IMR-90 (cell line): ENCODE results near the gene PRKCH. TPM values are rescaled to one million over a fixed set of nuclear protein-coding genes. Genes with fewer than 3 reads are reported as not detected.
A peak's percentile ranks its signal among the peaks of the same experiment; 100 is the strongest.

ENCODE experiments used
- ATAC-seq: fragments of 200-7000 bp; cut with Tn5 transposase; 2 replicates; pipeline ENCODE4 v1.9.1; 2020; ENCODE audit warnings: low read depth, mild to moderate bottlenecking, moderate library complexity
- BruUV-seq: library from RNA; stranded (reverse); fragments of 400-500 nt; replicated peaks from 2 replicates; lab custom pipeline; 2021; lab: Mats Ljungman, UMichigan
- CTCF ChIA-PET: fragments of 300-600 bp; formaldehyde crosslinking; extraction: SDS; loops from one replicate; lab custom pipeline; 2021; ENCODE audit warnings: antibody characterized with exemption; lab: Yijun Ruan, JAX
- POLR2A ChIA-PET: fragments of 300-600 bp; sonication (Branson Sonifier 250); formaldehyde crosslinking; loops from one replicate; lab custom pipeline; 2022; ENCODE audit warnings: antibody characterized with exemption; ENCODE audit not compliant: unreplicated experiment; lab: Charles Lee
- DNase-seq: peaks from one replicate; pipeline ENCODE4 v3.0.0; 2013
- H2AFZ ChIP-seq: replicated peaks from 2 replicates; pipeline ENCODE3; 2013; ENCODE audit warnings: low read length, mild to moderate bottlenecking; ENCODE audit not compliant: poor library complexity
- H2AK5ac ChIP-seq: 2 replicates; pipeline ENCODE4 v1.6.1; 2013; ENCODE audit warnings: low read depth, low read length, inconsistent platforms
- H2AK9ac ChIP-seq: replicated peaks from 2 replicates; pipeline ENCODE3; 2013; ENCODE audit warnings: mild to moderate bottlenecking, low read depth, low read length, moderate library complexity; ENCODE audit not compliant: poor library complexity
- H2BK120ac ChIP-seq: 2 replicates; pipeline ENCODE4 v1.6.1; 2013; ENCODE audit warnings: low read depth, low read length, inconsistent platforms
- H2BK15ac ChIP-seq: 3 replicates; pipeline ENCODE4 v1.6.1; 2013; ENCODE audit warnings: low read depth, low read length, inconsistent platforms
- H2BK20ac ChIP-seq: 2 replicates; pipeline ENCODE4 v1.6.1; 2013; ENCODE audit warnings: low read depth, mild to moderate bottlenecking, inconsistent platforms, low read length, moderate library complexity
- H2BK5ac ChIP-seq: 2 replicates; pipeline ENCODE4 v1.6.1; 2013; ENCODE audit warnings: mild to moderate bottlenecking, low read depth, low read length, inconsistent platforms; ENCODE audit not compliant: poor library complexity, severe bottlenecking
- H3K14ac ChIP-seq: replicated peaks from 2 replicates; pipeline ENCODE4 v1.6.1; 2013; ENCODE audit warnings: low read depth, low read length, inconsistent platforms
- H3K18ac ChIP-seq: 2 replicates; pipeline ENCODE4 v1.6.1; 2013; ENCODE audit warnings: low read depth, low read length, control low read depth
- H3K23ac ChIP-seq: 2 replicates; pipeline ENCODE4 v1.6.1; 2013; ENCODE audit warnings: low read depth, low read length, inconsistent platforms
- H3K27ac ChIP-seq: 2 replicates; pipeline ENCODE4 v1.5.1; 2013; ENCODE audit warnings: mild to moderate bottlenecking, control low read depth, low read length; ENCODE audit not compliant: insufficient read depth
- H3K27me3 ChIP-seq: 2 replicates; pipeline ENCODE4 v1.6.1; 2013; ENCODE audit warnings: low read length; ENCODE audit not compliant: control insufficient read depth, insufficient read depth
- H3K36me3 ChIP-seq: 2 replicates; pipeline ENCODE4 v1.6.1; 2013; ENCODE audit warnings: low read length, mixed read lengths; ENCODE audit not compliant: control insufficient read depth, insufficient read depth
- H3K4ac ChIP-seq: 2 replicates; pipeline ENCODE4 v1.6.1; 2013; ENCODE audit warnings: low read depth, low read length, inconsistent platforms
- H3K4me1 ChIP-seq: 2 replicates; pipeline ENCODE4 v1.6.1; 2013; ENCODE audit warnings: low read length, mixed read lengths; ENCODE audit not compliant: control insufficient read depth, insufficient read depth
- H3K4me2 ChIP-seq: 2 replicates; pipeline ENCODE4 v1.6.1; 2013; ENCODE audit warnings: low read depth, mild to moderate bottlenecking, control low read depth, low read length, moderate library complexity
- H3K4me3 ChIP-seq: 2 replicates; pipeline ENCODE4 v1.5.1; 2013; ENCODE audit warnings: low read depth, mild to moderate bottlenecking, control low read depth, low read length, moderate library complexity; ENCODE audit not compliant: insufficient read depth
- H3K56ac ChIP-seq: 2 replicates; pipeline ENCODE4 v1.6.1; 2013; ENCODE audit warnings: low read length, inconsistent platforms; ENCODE audit not compliant: insufficient read depth; ENCODE audit errors: extremely low read depth
- H3K79me1 ChIP-seq, 2 experiments: 2 replicates each; pipeline ENCODE4 v1.6.1; 2013; ENCODE audit warnings: low read length in 2 of 2, inconsistent platforms in 1 of 2, low read depth in 1 of 2
- H3K9ac ChIP-seq: 2 replicates; pipeline ENCODE4 v1.6.1; 2013; ENCODE audit warnings: low read depth, low read length, control low read depth
- H3K9me1 ChIP-seq: 2 replicates; pipeline ENCODE4 v1.6.1; 2013; ENCODE audit warnings: low read length, inconsistent platforms; ENCODE audit not compliant: insufficient read depth
- H3K9me3 ChIP-seq: 2 replicates; pipeline ENCODE4 v1.6.1; 2013; ENCODE audit warnings: low read length; ENCODE audit not compliant: control insufficient read depth, insufficient read depth
- H4K20me1 ChIP-seq: 2 replicates; pipeline ENCODE4 v1.6.1; 2013; ENCODE audit warnings: low read length, inconsistent platforms; ENCODE audit not compliant: insufficient read depth
- H4K5ac ChIP-seq: 2 replicates; pipeline ENCODE4 v1.6.1; 2013; ENCODE audit warnings: mild to moderate bottlenecking, low read depth, low read length, control low read depth
- H4K8ac ChIP-seq, 2 experiments: 2 replicates each; pipeline ENCODE4 v1.6.1; 2013; ENCODE audit warnings: low read depth in 2 of 2, low read length in 2 of 2, control low read depth in 1 of 2, inconsistent platforms in 1 of 2
- H4K91ac ChIP-seq: 2 replicates; pipeline ENCODE4 v1.6.1; 2013; ENCODE audit warnings: low read depth, low read length, inconsistent platforms; ENCODE audit not compliant: insufficient read depth
- CHD1 ChIP-seq: IDR thresholded peaks from 2 replicates; pipeline ENCODE4 v1.6.1; 2012; ENCODE audit warnings: low read depth, low read length, improper control_type of control experiment
- FOS ChIP-seq: fragments of 150-350 bp; IDR thresholded peaks from 2 replicates; pipeline ENCODE4 v1.6.1; 2016; ENCODE audit warnings: low read depth, low read length
- NFE2L2 ChIP-seq: fragments of 150-350 bp; IDR thresholded peaks from 2 replicates; pipeline ENCODE4 v1.6.1; 2016; ENCODE audit warnings: low read depth, mild to moderate bottlenecking, low read length
- USF2 ChIP-seq: fragments of 150-350 bp; IDR thresholded peaks from 2 replicates; pipeline ENCODE4 v1.6.1; 2017; ENCODE audit warnings: mild to moderate bottlenecking, antibody characterized with exemption, low read length, low read depth
- WGBS, 2 experiments: methylation state at CpG; one replicate each; pipeline versions ENCODE4 v1.1.5 to v1.1.7; 2013; ENCODE audit warnings: missing lambda C conversion rate in 2 of 2; ENCODE audit not compliant: insufficient read length in 1 of 2; ENCODE audit errors: extremely low coverage in 2 of 2; 5-methylcytosine and 5-hydroxymethylcytosine counted together
- dilution Hi-C: fragments of 300-500 bp; cut with HindIII; formaldehyde crosslinking; loops from one replicate; pipeline ENCODE4 v1.14.3; 2018; ENCODE audit warnings: low sequenced_read_pairs; ENCODE audit not compliant: unreplicated experiment
- in situ Hi-C: fragments of 300-500 bp; cut with MboI; formaldehyde crosslinking; loops from 3 replicates; pipeline ENCODE4 v1.14.3; 2019; ENCODE audit warnings: low sequenced_read_pairs, inconsistent platforms, mixed read lengths
- intact Hi-C: fragments of 100-400 bp; cut with micrococcal nuclease; formaldehyde crosslinking; loops from 2 replicates; pipeline ENCODE4 v1.10.0; 2022
- polyA plus RNA-seq, 3 experiments: library from polyadenylated mRNA; depleted of rRNA; stranded (reverse); fragments of >200 nt; gene quantifications; 2 replicates each; pipeline ENCODE4 v1.2.3, GENCODE V29; 2012; ENCODE audit warnings: low replicate concordance in 1 of 3
- total RNA-seq: library from RNA; depleted of rRNA; stranded (reverse); fragments of >200 nt; gene quantifications from 2 replicates; pipeline ENCODE4 v1.2.3, GENCODE V29; 2012

Gene PRKCH
- total and polyA plus RNA-seq, 2 of the 4 experiments (the other 2 are of a cell fraction): 1.6 to 2.3 TPM

- Histone ChIP-seq H2AK9ac (no peak overlapping the region), H3K27me3 (no peaks in the 10 kb centered on the region), H3K18ac (peak overlapping the region; percentile 80), H3K36me3 (no peaks in the 10 kb centered on the region), H3K9me3 (no peaks in the 10 kb centered on the region), H3K4me3 (no peak overlapping the region), H3K56ac (no peak overlapping the region), H3K14ac (peak overlapping the region; percentile 90), H2AFZ (peak overlapping the region; percentile 79), H4K91ac (peak overlapping the region; percentile 81), H3K4ac (peak overlapping the region; percentile 89), H3K4me2 (peak overlapping the region; percentile 21), H4K8ac (peak overlapping the region; percentile 30 to 84), H3K27ac (peak overlapping the region; percentile 68; the same call in 1 of the 2 replicates), H4K5ac (peak overlapping the region; percentile 83), H3K9me1 (peaks cover 14% of the 10 kb centered on the region), H3K4me1 (peaks cover 17% of the 10 kb centered on the region), H4K20me1 (no peaks in the 10 kb centered on the region), H2AK5ac (peak overlapping the region; percentile 65; the same call in 1 of the 2 replicates), H2BK20ac (peak overlapping the region; percentile 97), H2BK15ac (peak overlapping the region; percentile 93; the same call in 2 of the 3 replicates), H3K9ac (no peak overlapping the region), H3K79me1 (peaks cover 5 to 8% of the 10 kb centered on the region in 2 experiments; a peak in 2 of 4 replicates), H2BK120ac (peak overlapping the region; percentile 94), H2BK5ac (peak overlapping the region; percentile 87), H3K23ac (peak overlapping the region; percentile 61; the same call in 1 of the 2 replicates)
- BruUV-seq: no TSS peak
- dilution Hi-C loops (no loop called here), in situ Hi-C loops (no loop called here), intact Hi-C loops (no loop called here)
- DNase-seq: peak; percentile 94
- ChIA-PET CTCF (interaction anchor here (0.6 kb wide), 1 partner anchor 1056 kb away, joined by 5 read pairs; no protein-coding TSS in a partner anchor), POLR2A (no interaction called here)
- TF ChIP-seq FOS (peak; percentile 32; the same call in 1 of the 2 replicates), USF2 (peak; percentile 46; the same call in 1 of the 2 replicates), CHD1 (no peak), NFE2L2 (no peak)
- WGBS, 2 experiments: no CpG with 5 or more reads among the region's 3 CpGs
- peak; percentile 96 for ATAC-seq
These were observed 171.9 kb downstream of the PRKCH start for GRCh38 chr14:61493239-61493638.
